Glutamatergic neuron (in vitro differentiated cells): Measurements from ENCODE around the gene TMEM109. TPM values are rescaled to one million over a fixed set of nuclear protein-coding genes. Genes with fewer than 3 reads are reported as not detected.

ENCODE experiments used
- DNase-seq: peaks from one replicate; pipeline ENCODE4 v3.0.0; 2022
- H3K27ac Mint-ChIP-seq: one replicate; pipeline ENCODE4 v1.8.0; 2020; ENCODE audit warnings: mild to moderate bottlenecking, mixed read lengths, inconsistent platforms; ENCODE audit not compliant: unreplicated experiment
- H3K27me3 Mint-ChIP-seq: one replicate; pipeline ENCODE4 v1.8.0; 2020; ENCODE audit warnings: mild to moderate bottlenecking, moderate library complexity, mixed read lengths, inconsistent platforms; ENCODE audit not compliant: unreplicated experiment
- H3K36me3 Mint-ChIP-seq: one replicate; pipeline ENCODE4 v1.8.0; 2020; ENCODE audit warnings: mild to moderate bottlenecking, mixed read lengths, inconsistent platforms; ENCODE audit not compliant: unreplicated experiment
- H3K4me1 Mint-ChIP-seq: one replicate; pipeline ENCODE4 v1.8.0; 2020; ENCODE audit warnings: mild to moderate bottlenecking, low read depth, mixed read lengths, inconsistent platforms; ENCODE audit not compliant: unreplicated experiment
- H3K4me3 Mint-ChIP-seq: one replicate; pipeline ENCODE4 v1.8.0; 2020; ENCODE audit warnings: mild to moderate bottlenecking, mixed read lengths, inconsistent platforms; ENCODE audit not compliant: unreplicated experiment
- H3K9me3 Mint-ChIP-seq: one replicate; pipeline ENCODE4 v1.8.0; 2020; ENCODE audit warnings: mild to moderate bottlenecking, moderate library complexity, mixed read lengths, inconsistent platforms; ENCODE audit not compliant: unreplicated experiment
- CTCF ChIP-seq: fragments of 200-600 bp; sonication (generic); IDR thresholded peaks from one replicate; pipeline ENCODE4 v1.5.0; 2021; ENCODE audit not compliant: partially characterized antibody, unreplicated experiment
- total RNA-seq: library from RNA; stranded (reverse); fragmentation: NEBNext Ultra II Directional; extraction: Animal tissue kit (Norgen Biotek cat#: 25700); gene quantifications from one replicate; pipeline ENCODE4 v1.2.1, GENCODE V29; 2021; ENCODE audit not compliant: unreplicated experiment

The TMEM109 gene
- total RNA-seq, 1 donor from 2014 or later: 4.0 TPM

- no peak overlapping the region for H3K27ac Mint-ChIP-seq
Observed at GRCh38 chr11:60874421-60875365, 39.3 kb upstream of the TMEM109 start.

GRCh38 chr11:60875366-60876167, 38.4 kb upstream of the TMEM109 start:
- no peak overlapping the region for H3K4me3 Mint-ChIP-seq
- H3K36me3 Mint-ChIP-seq: no peaks in the 10 kb centered on the region

More at GRCh38 chr11:60874421-60875365, 39.3 kb upstream of the TMEM109 start:
- H3K4me3 Mint-ChIP-seq: no peak overlapping the region
- no peaks in the 10 kb centered on the region for H3K36me3 Mint-ChIP-seq
- H3K4me1 Mint-ChIP-seq: peaks cover 10% of the 10 kb centered on the region
- no peak for TF ChIP-seq CTCF
- H3K27me3 Mint-ChIP-seq: peaks cover 3% of the 10 kb centered on the region
- H3K9me3 Mint-ChIP-seq: peaks cover 2% of the 10 kb centered on the region
- DNase-seq: no peak

GRCh38 chr11:60876168-60876485, 37.8 kb upstream of the TMEM109 start:
- Mint-ChIP-seq H3K27me3 (peaks cover 5% of the 10 kb centered on the region), H3K4me3 (no peak overlapping the region), H3K36me3 (no peaks in the 10 kb centered on the region), H3K9me3 (no peaks in the 10 kb centered on the region), H3K4me1 (peaks cover 3% of the 10 kb centered on the region), H3K27ac (no peak overlapping the region)
- no peak for TF ChIP-seq CTCF
- no peak for DNase-seq

More at GRCh38 chr11:60875366-60876167, 38.4 kb upstream of the TMEM109 start:
- H3K4me1 Mint-ChIP-seq: peaks cover 3% of the 10 kb centered on the region
- H3K9me3 Mint-ChIP-seq: no peaks in the 10 kb centered on the region
- peaks cover 3% of the 10 kb centered on the region for H3K27me3 Mint-ChIP-seq
- H3K27ac Mint-ChIP-seq: no peak overlapping the region
- TF ChIP-seq CTCF: no peak
- no peak for DNase-seq

- TF ChIP-seq CTCF: no peak
- peaks cover 2% of the 10 kb centered on the region for H3K27me3 Mint-ChIP-seq
Observed at GRCh38 chr11:60878245-60879101, 35.5 kb upstream of the TMEM109 start.

More at GRCh38 chr11:60878245-60879101, 35.5 kb upstream of the TMEM109 start:
- H3K4me1 Mint-ChIP-seq: no peaks in the 10 kb centered on the region
- no peaks in the 10 kb centered on the region for H3K36me3 Mint-ChIP-seq
- DNase-seq: no peak
- no peak overlapping the region for H3K4me3 Mint-ChIP-seq
- H3K27ac Mint-ChIP-seq: no peak overlapping the region
- H3K9me3 Mint-ChIP-seq: no peaks in the 10 kb centered on the region
